ENCODE results near the gene VAV1.

The VAV1 gene

DNA sequence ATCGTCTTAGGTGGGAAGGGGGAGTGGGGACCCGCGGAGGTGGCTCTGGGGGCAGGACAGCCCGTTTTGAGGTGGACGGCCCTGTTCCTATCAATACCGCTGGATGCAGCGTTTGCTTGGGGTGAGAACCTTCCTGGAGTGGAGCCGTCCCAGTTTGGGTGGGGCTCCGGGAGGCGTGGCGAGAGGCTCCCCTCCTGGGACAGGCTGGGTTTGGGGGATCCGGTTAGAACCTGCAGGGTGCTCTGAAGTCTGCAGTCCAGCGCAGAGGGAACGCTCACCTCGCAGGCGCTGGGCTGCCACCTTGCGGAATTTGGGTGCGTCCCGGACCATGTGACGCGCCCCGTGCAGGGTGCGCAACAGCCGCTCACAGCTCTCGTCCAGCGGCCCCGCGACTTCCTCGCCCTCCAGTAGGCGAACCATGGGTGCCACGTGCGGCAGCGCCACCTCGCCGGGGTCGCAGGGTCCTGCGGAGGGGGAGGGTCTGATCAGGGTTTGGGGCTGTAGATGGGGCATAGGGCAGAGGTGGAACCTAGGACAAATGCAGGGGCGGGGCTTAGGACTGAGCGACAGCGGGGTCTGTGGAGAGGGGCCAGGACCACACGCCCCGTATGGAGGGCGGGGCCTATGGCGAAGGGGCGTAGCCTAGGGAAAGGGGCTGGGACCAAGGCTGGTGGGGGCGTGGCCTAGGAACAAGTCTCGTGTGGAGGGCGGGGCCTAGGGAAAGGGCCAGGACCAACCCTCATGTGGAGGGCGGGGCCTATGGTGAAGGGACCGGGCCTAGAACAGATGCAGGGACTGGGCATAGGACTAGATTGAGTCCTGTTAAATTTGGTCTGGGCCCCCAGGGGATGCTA, 19.1 kb upstream of the VAV1 start:
- H3K56ac ChIP-seq (ENCODE audit: low read length): peak overlapping the region; percentile 84
- H3K36me3 ChIP-seq (ENCODE audit: control insufficient read depth, insufficient read depth, low read length): peaks cover 10% of the 10 kb centered on the region
- no peaks in the 10 kb centered on the region for H3K27me3 ChIP-seq (ENCODE audit: insufficient read depth, low read length, poor library complexity)
- H3K4ac ChIP-seq (ENCODE audit: low read depth, low read length): no peak overlapping the region
- no peak overlapping the region for H3K4me3 ChIP-seq (ENCODE audit: low read length)
- no peaks in the 10 kb centered on the region for H3K4me1 ChIP-seq (ENCODE audit: control insufficient read depth, low read depth, low read length)
- no peaks in the 10 kb centered on the region for H3K79me2 ChIP-seq (ENCODE audit: control insufficient read depth, insufficient read depth, low read length)
- peak; percentile 97 for DNase-seq
- H3K18ac ChIP-seq (ENCODE audit: low read length): peak overlapping the region; percentile 19
- no CpG with 5 or more reads among the region's 50 CpGs for WGBS (ENCODE audit: extremely low coverage, insufficient coverage, low lambda C conversion rate)
- no peak overlapping the region for H2BK15ac ChIP-seq (replicated peaks; ENCODE audit: low read depth)
- peak overlapping the region; percentile 63 for H3K27ac ChIP-seq (ENCODE audit: low read depth, low read length)
- no peak overlapping the region for H4K8ac ChIP-seq (ENCODE audit: low read depth, low read length)
- peak overlapping the region; percentile 46 for H3K4me2 ChIP-seq (ENCODE audit: low read length)
- no peaks in the 10 kb centered on the region for H3K79me1 ChIP-seq (ENCODE audit: low read length)
- no peak overlapping the region for H2AK5ac ChIP-seq (ENCODE audit: low read length)
- H4K5ac ChIP-seq (ENCODE audit: low read length): no peak overlapping the region
- peak overlapping the region; percentile 67 for H3K9ac ChIP-seq (ENCODE audit: low read length)
- H3K23ac ChIP-seq (ENCODE audit: low read length): no peak overlapping the region
- H2BK5ac ChIP-seq (ENCODE audit: low read length): no peak overlapping the region
- H2BK120ac ChIP-seq (ENCODE audit: low read depth, low read length): no peak overlapping the region

DNA sequence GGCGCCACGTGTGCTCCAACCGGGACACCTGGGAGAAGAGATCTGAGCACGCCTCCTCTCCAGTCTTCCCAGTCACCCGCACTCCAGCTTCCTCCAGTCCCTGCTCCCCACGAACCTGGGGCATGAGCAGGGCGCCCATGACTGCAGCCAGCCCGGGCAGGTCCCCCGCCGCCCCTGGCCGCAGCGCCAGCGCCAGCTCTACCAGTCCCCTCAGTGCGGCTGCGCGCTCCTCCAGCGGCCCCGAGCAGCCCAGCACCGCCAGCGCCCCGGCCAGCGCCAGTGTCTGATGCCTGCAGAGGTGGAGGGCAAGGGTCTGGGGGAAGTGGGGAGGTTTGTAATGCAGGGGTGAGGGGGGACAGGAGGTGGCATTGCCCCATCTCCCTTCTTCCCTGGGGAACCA, 18.4 kb upstream of the VAV1 start:
- Histone ChIP-seq H3K27ac (ENCODE audit: low read depth, low read length) (no peak overlapping the region), H3K56ac (ENCODE audit: low read length) (no peak overlapping the region), H3K27me3 (ENCODE audit: insufficient read depth, low read length, poor library complexity) (no peaks in the 10 kb centered on the region), H2AK5ac (ENCODE audit: low read length) (no peak overlapping the region), H3K18ac (ENCODE audit: low read length) (no peak overlapping the region), H2BK15ac (replicated peaks; ENCODE audit: low read depth) (no peak overlapping the region), H3K9ac (ENCODE audit: low read length) (no peak overlapping the region), H2BK5ac (ENCODE audit: low read length) (no peak overlapping the region), H3K4me2 (ENCODE audit: low read length) (no peak overlapping the region), H3K4me1 (ENCODE audit: control insufficient read depth, low read depth, low read length) (no peaks in the 10 kb centered on the region), H3K79me1 (ENCODE audit: low read length) (no peaks in the 10 kb centered on the region), H4K8ac (ENCODE audit: low read depth, low read length) (no peak overlapping the region), H3K4ac (ENCODE audit: low read depth, low read length) (no peak overlapping the region), H4K5ac (ENCODE audit: low read length) (no peak overlapping the region), H2BK120ac (ENCODE audit: low read depth, low read length) (no peak overlapping the region), H3K4me3 (ENCODE audit: low read length) (no peak overlapping the region), H3K36me3 (ENCODE audit: control insufficient read depth, insufficient read depth, low read length) (peaks cover 10% of the 10 kb centered on the region), H3K23ac (ENCODE audit: low read length) (no peak overlapping the region), H3K79me2 (ENCODE audit: control insufficient read depth, insufficient read depth, low read length) (no peaks in the 10 kb centered on the region)
- DNase-seq: no peak
- no CpG with 5 or more reads among the region's 22 CpGs for WGBS (ENCODE audit: extremely low coverage, insufficient coverage, low lambda C conversion rate)

DNA sequence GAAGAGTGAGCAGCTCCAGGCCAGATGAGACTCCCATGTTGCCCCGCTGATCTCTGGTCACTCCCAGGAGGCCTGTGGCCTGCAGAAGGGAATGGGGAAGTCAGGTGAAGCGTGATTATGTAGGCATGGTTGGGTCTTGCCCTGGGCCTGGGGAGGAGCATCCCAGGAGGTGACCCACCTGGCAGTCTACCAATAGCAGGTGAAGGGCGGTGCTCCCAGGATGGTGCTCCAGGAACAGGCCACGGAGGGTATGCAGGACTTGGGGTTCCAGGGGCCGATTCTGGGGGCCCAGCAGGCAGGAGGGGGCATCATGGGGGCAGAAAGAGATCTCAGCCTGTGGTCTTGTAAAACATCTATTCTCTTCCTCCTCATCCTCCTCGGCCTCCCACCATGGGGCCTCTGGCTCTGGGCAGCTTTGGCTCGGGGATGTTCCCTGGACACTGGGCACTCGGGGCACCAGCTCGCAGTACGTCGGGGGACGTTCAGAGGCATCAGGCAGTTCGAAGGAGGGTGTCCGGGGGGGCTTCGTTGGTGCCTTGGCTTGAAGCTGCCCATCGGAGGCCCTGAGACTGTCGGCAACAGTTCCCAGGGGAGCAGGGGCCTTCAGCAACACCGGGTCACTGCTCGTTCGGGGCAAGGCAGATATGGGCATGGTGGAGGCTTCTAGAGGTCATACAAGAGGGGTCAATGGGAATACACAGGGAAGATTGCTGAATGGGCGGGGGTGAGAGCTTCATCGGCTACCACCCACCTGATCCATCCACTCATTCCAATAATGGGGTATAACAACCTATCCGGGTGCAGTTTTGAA, 17.6 kb upstream of the VAV1 start:
- Histone ChIP-seq H3K4me2 (ENCODE audit: low read length) (no peak overlapping the region), H3K4me1 (ENCODE audit: control insufficient read depth, low read depth, low read length) (no peaks in the 10 kb centered on the region), H3K4ac (ENCODE audit: low read depth, low read length) (no peak overlapping the region), H2AK5ac (ENCODE audit: low read length) (no peak overlapping the region), H3K9ac (ENCODE audit: low read length) (no peak overlapping the region), H2BK120ac (ENCODE audit: low read depth, low read length) (no peak overlapping the region), H3K4me3 (ENCODE audit: low read length) (no peak overlapping the region), H3K27ac (ENCODE audit: low read depth, low read length) (no peak overlapping the region), H3K23ac (ENCODE audit: low read length) (no peak overlapping the region), H3K79me1 (ENCODE audit: low read length) (no peaks in the 10 kb centered on the region), H4K8ac (ENCODE audit: low read depth, low read length) (no peak overlapping the region), H3K18ac (ENCODE audit: low read length) (no peak overlapping the region), H3K27me3 (ENCODE audit: insufficient read depth, low read length, poor library complexity) (no peaks in the 10 kb centered on the region), H3K79me2 (ENCODE audit: control insufficient read depth, insufficient read depth, low read length) (no peaks in the 10 kb centered on the region), H2BK5ac (ENCODE audit: low read length) (no peak overlapping the region), H3K36me3 (ENCODE audit: control insufficient read depth, insufficient read depth, low read length) (peaks cover 5% of the 10 kb centered on the region), H2BK15ac (replicated peaks; ENCODE audit: low read depth) (no peak overlapping the region), H3K56ac (ENCODE audit: low read length) (no peak overlapping the region), H4K5ac (ENCODE audit: low read length) (no peak overlapping the region)
- no peak for DNase-seq
- WGBS (ENCODE audit: extremely low coverage, insufficient coverage, low lambda C conversion rate): no CpG with 5 or more reads among the region's 23 CpGs

DNA sequence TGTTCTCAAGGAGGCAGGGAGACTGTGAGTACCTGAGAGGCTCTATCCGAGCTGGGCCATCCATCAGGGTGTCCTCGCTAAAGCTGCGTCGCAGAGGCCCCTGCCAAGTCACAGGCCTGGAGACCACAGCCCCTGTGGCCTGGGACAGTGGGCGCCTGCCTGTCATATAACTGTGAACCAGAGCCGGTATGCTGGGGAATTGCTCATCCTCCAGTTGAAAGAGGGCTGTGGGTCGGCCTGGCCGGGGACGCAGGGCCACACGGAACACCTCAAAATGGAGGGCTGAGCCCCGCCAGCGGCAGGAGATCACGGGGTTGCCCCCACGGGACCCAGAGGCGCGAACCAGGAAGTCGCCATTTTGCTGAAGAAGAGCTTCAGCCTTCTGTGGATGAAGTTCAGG, 11.9 kb upstream of the VAV1 start:
- no peak overlapping the region for H2BK120ac ChIP-seq (ENCODE audit: low read depth, low read length)
- no peak overlapping the region for H3K4me3 ChIP-seq (ENCODE audit: low read length)
- no CpG with 5 or more reads among the region's 17 CpGs for WGBS (ENCODE audit: extremely low coverage, insufficient coverage, low lambda C conversion rate)
- H3K4ac ChIP-seq (ENCODE audit: low read depth, low read length): no peak overlapping the region
- no peaks in the 10 kb centered on the region for H3K27me3 ChIP-seq (ENCODE audit: insufficient read depth, low read length, poor library complexity)
- H3K27ac ChIP-seq (ENCODE audit: low read depth, low read length): no peak overlapping the region
- no peak overlapping the region for H3K23ac ChIP-seq (ENCODE audit: low read length)
- DNase-seq: no peak
- no peak overlapping the region for H3K56ac ChIP-seq (ENCODE audit: low read length)
- H2BK15ac ChIP-seq (replicated peaks; ENCODE audit: low read depth): no peak overlapping the region
- H3K4me2 ChIP-seq (ENCODE audit: low read length): no peak overlapping the region
- no peak overlapping the region for H4K8ac ChIP-seq (ENCODE audit: low read depth, low read length)
- no peak overlapping the region for H4K5ac ChIP-seq (ENCODE audit: low read length)
- no peak overlapping the region for H2AK5ac ChIP-seq (ENCODE audit: low read length)
- H3K9ac ChIP-seq (ENCODE audit: low read length): no peak overlapping the region
- peaks cover 7% of the 10 kb centered on the region for H3K79me2 ChIP-seq (ENCODE audit: control insufficient read depth, insufficient read depth, low read length)
- no peaks in the 10 kb centered on the region for H3K36me3 ChIP-seq (ENCODE audit: control insufficient read depth, insufficient read depth, low read length)
- H3K79me1 ChIP-seq (ENCODE audit: low read length): peaks cover 6% of the 10 kb centered on the region
- no peak overlapping the region for H2BK5ac ChIP-seq (ENCODE audit: low read length)
- no peaks in the 10 kb centered on the region for H3K4me1 ChIP-seq (ENCODE audit: control insufficient read depth, low read depth, low read length)
- H3K18ac ChIP-seq (ENCODE audit: low read length): no peak overlapping the region

DNA sequence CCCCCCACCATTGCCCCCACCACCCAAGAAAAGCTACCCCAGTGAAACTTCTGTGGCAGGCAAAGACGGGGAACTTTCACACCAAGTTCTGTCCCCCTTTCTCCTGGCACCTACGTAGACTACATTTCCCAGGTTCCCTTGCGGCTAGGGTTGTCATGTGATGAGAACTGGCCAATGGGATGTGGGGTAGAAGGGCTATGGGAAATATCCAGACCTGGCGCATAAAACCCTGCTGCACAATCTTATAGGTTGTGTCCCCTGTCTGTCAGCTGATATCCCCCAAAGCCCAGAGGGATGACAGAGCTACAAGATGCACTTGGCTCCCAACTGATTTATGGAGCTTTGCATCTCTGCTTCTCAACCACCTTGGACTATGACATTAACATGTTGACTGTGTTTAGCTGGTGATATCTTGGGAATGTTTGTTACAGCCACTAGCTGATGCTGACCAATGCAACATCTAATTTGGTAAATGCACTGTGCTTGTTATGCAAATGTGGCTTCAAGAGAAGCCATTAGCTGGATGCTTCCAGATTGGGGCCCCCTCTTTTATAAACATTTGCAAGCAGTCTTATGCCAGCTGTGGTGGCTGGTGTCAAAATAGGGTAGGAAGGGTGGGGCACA, 11.3 kb upstream of the VAV1 start:
- H3K27ac ChIP-seq (ENCODE audit: low read depth, low read length): no peak overlapping the region
- no peak overlapping the region for H2BK120ac ChIP-seq (ENCODE audit: low read depth, low read length)
- H3K4me3 ChIP-seq (ENCODE audit: low read length): no peak overlapping the region
- no CpG with 5 or more reads among the region's 4 CpGs for WGBS (ENCODE audit: extremely low coverage, insufficient coverage, low lambda C conversion rate)
- peaks cover 6% of the 10 kb centered on the region for H3K79me1 ChIP-seq (ENCODE audit: low read length)
- no peak overlapping the region for H4K5ac ChIP-seq (ENCODE audit: low read length)
- no peak overlapping the region for H2AK5ac ChIP-seq (ENCODE audit: low read length)
- no peak overlapping the region for H3K9ac ChIP-seq (ENCODE audit: low read length)
- H2BK5ac ChIP-seq (ENCODE audit: low read length): no peak overlapping the region
- peak; percentile 62 for DNase-seq
- no peak overlapping the region for H3K56ac ChIP-seq (ENCODE audit: low read length)
- no peak overlapping the region for H3K18ac ChIP-seq (ENCODE audit: low read length)
- no peak overlapping the region for H3K23ac ChIP-seq (ENCODE audit: low read length)
- no peak overlapping the region for H3K4me2 ChIP-seq (ENCODE audit: low read length)
- H2BK15ac ChIP-seq (replicated peaks; ENCODE audit: low read depth): no peak overlapping the region
- peaks cover 7% of the 10 kb centered on the region for H3K79me2 ChIP-seq (ENCODE audit: control insufficient read depth, insufficient read depth, low read length)
- H3K36me3 ChIP-seq (ENCODE audit: control insufficient read depth, insufficient read depth, low read length): no peaks in the 10 kb centered on the region
- H3K27me3 ChIP-seq (ENCODE audit: insufficient read depth, low read length, poor library complexity): no peaks in the 10 kb centered on the region
- no peak overlapping the region for H4K8ac ChIP-seq (ENCODE audit: low read depth, low read length)
- no peak overlapping the region for H3K4ac ChIP-seq (ENCODE audit: low read depth, low read length)
- H3K4me1 ChIP-seq (ENCODE audit: control insufficient read depth, low read depth, low read length): no peaks in the 10 kb centered on the region
